ENCODE data around the gene SLC66A1. TPM values are rescaled to one million over a fixed set of nuclear protein-coding genes. Genes with fewer than 3 reads are reported as not detected.

SLC66A1 gene
- total and polyA plus RNA-seq, 3 experiments from 2014 or later: 5.7 to 10.4 (median 8.6) TPM

DNA sequence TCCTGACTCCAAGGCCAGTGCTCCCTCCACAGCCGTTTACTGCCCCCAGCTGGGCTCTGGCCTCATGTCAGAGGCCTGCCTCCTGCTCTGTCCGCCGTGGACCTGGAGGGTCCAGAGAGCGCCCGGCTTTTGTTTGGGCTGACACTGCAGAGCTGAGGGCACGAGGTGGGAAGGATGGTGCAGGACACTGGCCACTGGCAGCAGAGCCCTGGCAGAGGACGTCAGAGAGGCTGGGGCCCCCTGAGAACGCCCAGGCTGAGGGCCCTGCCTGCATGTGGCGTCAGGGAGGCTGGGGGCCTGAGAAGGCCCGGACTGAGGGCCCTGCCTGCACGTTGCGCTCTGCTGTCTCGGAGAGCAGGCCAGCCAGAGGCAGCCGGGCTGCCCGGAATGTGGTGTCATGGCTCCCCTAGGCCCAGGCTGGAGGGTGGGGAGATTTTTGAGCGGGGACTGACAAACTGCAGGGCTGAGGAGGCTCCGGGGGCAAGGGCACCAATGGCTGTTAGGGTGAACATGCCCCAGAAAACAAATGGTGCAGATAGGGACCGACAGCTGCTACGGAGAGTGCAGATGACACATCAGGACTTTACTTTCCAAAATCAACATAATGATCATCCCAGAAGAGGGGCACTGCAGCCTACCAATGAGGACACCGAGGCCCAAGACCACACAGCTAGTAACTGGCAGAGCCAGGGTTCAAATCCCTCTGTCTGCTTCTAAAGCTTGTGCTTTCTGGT, 31.7 kb downstream of the SLC66A1 start:
- Mint-ChIP-seq H3K36me3 (peaks cover 0 to 88% (median 8%) of the 10 kb centered on the region in 3 donors), H3K27ac (peak overlapping the region in 2 of 8 donors; percentile 14 to 61), H3K9me3 (no peaks in the 10 kb centered on the region), H3K27me3 (peaks cover 0 to 1% of the 10 kb centered on the region in 2 donors), H3K4me1 (peaks cover 2 to 19% (median 5%) of the 10 kb centered on the region in 3 donors), H3K4me3 (peak overlapping the region in 1 of 7 donors; percentile 28)
- Histone ChIP-seq H3K9me3 (ENCODE audit: low read length) (no peaks in the 10 kb centered on the region), H3K36me3 (ENCODE audit: insufficient read depth, low read length) (peaks cover 43% of the 10 kb centered on the region), H3K4me1 (ENCODE audit: insufficient read depth, low read length) (no peaks in the 10 kb centered on the region), H3K4me3 (ENCODE audit: low read length) (no peak overlapping the region), H3K27ac (ENCODE audit: low read depth, low read length) (no peak overlapping the region), H3K27me3 (ENCODE audit: insufficient read depth, low read length, poor library complexity, severe bottlenecking) (no peaks in the 10 kb centered on the region)
- POLR2A ChIA-PET: no interaction called here
- CTCF ChIA-PET: interaction anchor here (0.7 to 4.0 kb wide), 9 partner anchors 12 to 316 kb away, joined by 3 to 23 read pairs (median 4); partner anchors contain the start of genes AKR7A2 and SLC66A1
- DNase-seq: no peak

DNA sequence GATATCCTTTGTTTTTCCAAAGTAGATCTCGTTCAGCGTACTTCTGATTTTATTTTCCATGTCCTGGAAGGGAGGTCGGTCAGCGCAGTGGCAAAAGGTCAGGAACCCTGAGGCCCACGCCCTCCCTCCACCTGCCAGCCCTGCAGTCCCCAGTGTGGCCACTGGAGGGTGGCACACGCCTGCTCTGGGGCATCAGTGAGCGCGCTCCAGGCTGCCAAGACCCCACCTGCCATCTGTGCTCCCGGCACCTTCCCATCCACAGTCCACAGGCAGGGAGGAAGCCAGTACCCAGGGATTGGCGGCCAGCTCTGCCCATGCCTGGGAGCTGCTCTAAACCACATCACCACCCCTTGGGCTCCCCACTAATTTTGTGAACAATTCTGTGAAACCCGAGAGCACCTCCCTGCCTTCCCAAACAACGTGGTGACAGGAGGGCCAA, 32.3 kb downstream of the SLC66A1 start:
- Histone ChIP-seq H3K36me3 (ENCODE audit: insufficient read depth, low read length) (peaks cover 44% of the 10 kb centered on the region), H3K4me3 (ENCODE audit: low read length) (no peak overlapping the region), H3K27ac (ENCODE audit: low read depth, low read length) (no peak overlapping the region), H3K27me3 (ENCODE audit: insufficient read depth, low read length, poor library complexity, severe bottlenecking) (no peaks in the 10 kb centered on the region), H3K9me3 (ENCODE audit: low read length) (no peaks in the 10 kb centered on the region), H3K4me1 (ENCODE audit: insufficient read depth, low read length) (no peaks in the 10 kb centered on the region)
- peak overlapping the region in 3 of 8 donors; percentile 14 to 90 (median 61) for H3K27ac Mint-ChIP-seq
- CTCF ChIA-PET: interaction anchor here (0.6 to 4.0 kb wide), 11 partner anchors 12 to 315 kb away, joined by 3 to 23 read pairs (median 4); partner anchors contain the start of genes AKR7A2 and SLC66A1
- peaks cover 0 to 89% (median 8%) of the 10 kb centered on the region in 3 donors for H3K36me3 Mint-ChIP-seq
- DNase-seq: peak; percentile 11 to 57 (median 24)
- H3K9me3 Mint-ChIP-seq: no peaks in the 10 kb centered on the region
- H3K27me3 Mint-ChIP-seq: peaks cover 0 to 1% of the 10 kb centered on the region in 2 donors
- H3K4me3 Mint-ChIP-seq: peak overlapping the region in 2 of 7 donors; percentile 28 to 43
- peaks cover 2 to 19% (median 5%) of the 10 kb centered on the region in 3 donors for H3K4me1 Mint-ChIP-seq
- POLR2A ChIA-PET: no interaction called here

DNA sequence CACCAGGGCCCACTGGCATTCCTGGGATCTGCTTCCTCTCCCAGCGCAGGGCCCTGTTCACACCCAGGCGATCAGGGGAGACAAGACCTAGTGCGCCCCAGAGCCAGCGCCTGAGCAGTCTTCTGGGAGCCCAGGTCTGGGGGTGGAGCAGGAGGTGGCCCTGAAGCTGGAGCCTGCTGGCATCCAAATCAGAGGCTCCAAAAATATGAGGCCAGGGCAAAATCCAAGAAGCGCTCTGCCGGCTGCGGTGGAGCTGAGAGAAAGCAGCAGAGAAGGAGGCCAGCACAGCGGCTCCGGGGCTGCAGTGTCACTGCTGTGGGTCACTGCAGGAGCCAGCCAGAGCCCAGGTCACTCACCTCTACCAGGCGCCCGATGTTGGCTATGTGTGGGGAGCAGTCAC, 32.7 kb downstream of the SLC66A1 start:
- Histone ChIP-seq H3K36me3 (ENCODE audit: insufficient read depth, low read length) (peaks cover 44% of the 10 kb centered on the region), H3K27ac (ENCODE audit: low read depth, low read length) (no peak overlapping the region), H3K4me1 (ENCODE audit: insufficient read depth, low read length) (no peaks in the 10 kb centered on the region), H3K27me3 (ENCODE audit: insufficient read depth, low read length, poor library complexity, severe bottlenecking) (no peaks in the 10 kb centered on the region), H3K9me3 (ENCODE audit: low read length) (no peaks in the 10 kb centered on the region), H3K4me3 (ENCODE audit: low read length) (no peak overlapping the region)
- POLR2A ChIA-PET: no interaction called here
- no peak overlapping the region for H3K27ac Mint-ChIP-seq
- H3K27me3 Mint-ChIP-seq: peaks cover 0 to 1% of the 10 kb centered on the region in 2 donors
- H3K36me3 Mint-ChIP-seq: peaks cover 0 to 89% (median 8%) of the 10 kb centered on the region in 3 donors
- no peak for DNase-seq
- CTCF ChIA-PET: interaction anchor here (0.6 to 4.0 kb wide), 9 partner anchors 11 to 315 kb away, joined by 3 to 23 read pairs (median 4); no protein-coding TSS in a partner anchor
- H3K9me3 Mint-ChIP-seq: no peaks in the 10 kb centered on the region
- peaks cover 2 to 19% (median 5%) of the 10 kb centered on the region in 3 donors for H3K4me1 Mint-ChIP-seq
- H3K4me3 Mint-ChIP-seq: no peak overlapping the region

DNA sequence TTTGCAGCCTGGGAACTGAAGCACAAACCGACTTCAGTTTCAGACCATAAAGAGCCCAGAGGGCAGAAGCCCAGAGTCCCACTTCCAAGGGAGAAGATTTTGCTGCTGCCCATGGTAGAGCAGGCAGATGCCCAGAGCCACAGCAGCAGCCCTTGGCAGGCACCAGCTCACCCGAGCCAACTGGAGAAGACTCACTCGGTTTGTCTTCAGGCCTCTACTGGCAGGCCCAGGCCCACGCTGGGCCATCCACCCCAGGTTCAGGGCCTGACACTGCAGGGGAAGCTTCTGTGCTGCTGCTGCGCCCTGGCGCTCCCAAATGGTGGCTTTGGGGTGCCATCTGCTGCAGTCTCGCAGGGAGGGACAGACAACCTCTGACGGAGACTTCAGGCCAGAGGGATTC, 33.3 kb downstream of the SLC66A1 start:
- Histone ChIP-seq H3K9me3 (ENCODE audit: low read length) (no peaks in the 10 kb centered on the region), H3K4me1 (ENCODE audit: insufficient read depth, low read length) (no peaks in the 10 kb centered on the region), H3K36me3 (ENCODE audit: insufficient read depth, low read length) (peaks cover 45% of the 10 kb centered on the region), H3K27me3 (ENCODE audit: insufficient read depth, low read length, poor library complexity, severe bottlenecking) (no peaks in the 10 kb centered on the region), H3K4me3 (ENCODE audit: low read length) (no peak overlapping the region), H3K27ac (ENCODE audit: low read depth, low read length) (no peak overlapping the region)
- ChIA-PET POLR2A (no interaction called here), CTCF (interaction anchor here (0.9 to 2.2 kb wide), 4 partner anchors 141 to 307 kb away, joined by 3 to 11 read pairs (median 4); no protein-coding TSS in a partner anchor)
- Mint-ChIP-seq H3K9me3 (no peaks in the 10 kb centered on the region), H3K27me3 (peaks cover 0 to 1% of the 10 kb centered on the region in 2 donors), H3K4me1 (peaks cover 2 to 19% (median 5%) of the 10 kb centered on the region in 3 donors), H3K27ac (no peak overlapping the region), H3K36me3 (peaks cover 0 to 89% (median 7%) of the 10 kb centered on the region in 3 donors), H3K4me3 (no peak overlapping the region)
- DNase-seq: no peak

GRCh38 chr1:19346026-19346425, 33.9 kb downstream of the SLC66A1 start:
- ChIA-PET CTCF (interaction anchor here (1.0 to 1.8 kb wide), 3 partner anchors 140 to 308 kb away, joined by 3 to 6 read pairs (median 3); no protein-coding TSS in a partner anchor), POLR2A (interaction anchor here (0.6 kb wide), 1 partner anchor 251 kb away, joined by 6 read pairs; a partner anchor contains a TSS)
- H3K27me3 ChIP-seq (ENCODE audit: insufficient read depth, low read length, poor library complexity, severe bottlenecking): no peaks in the 10 kb centered on the region
- H3K36me3 ChIP-seq (ENCODE audit: insufficient read depth, low read length): peaks cover 39% of the 10 kb centered on the region
- Mint-ChIP-seq H3K9me3 (no peaks in the 10 kb centered on the region), H3K27me3 (peaks cover 0 to 1% of the 10 kb centered on the region in 2 donors), H3K4me3 (no peak overlapping the region), H3K27ac (peak overlapping the region in 2 of 8 donors; percentile 25 to 66), H3K36me3 (peaks cover 0 to 87% (median 4%) of the 10 kb centered on the region in 3 donors), H3K4me1 (peaks cover 2 to 19% (median 5%) of the 10 kb centered on the region in 3 donors)
- DNase-seq: no peak
- no peaks in the 10 kb centered on the region for H3K9me3 ChIP-seq (ENCODE audit: low read length)
- H3K27ac ChIP-seq (ENCODE audit: low read depth, low read length): no peak overlapping the region
- H3K4me1 ChIP-seq (ENCODE audit: insufficient read depth, low read length): no peaks in the 10 kb centered on the region
- H3K4me3 ChIP-seq (ENCODE audit: low read length): no peak overlapping the region

GRCh38 chr1:19347533-19348172, 35.5 kb downstream of the SLC66A1 start:
- H3K27me3 Mint-ChIP-seq: peaks cover 0 to 1% of the 10 kb centered on the region in 2 donors
- peaks cover under 1 to 7% (median 3%) of the 10 kb centered on the region in 3 donors for H3K4me1 Mint-ChIP-seq
- H3K4me1 ChIP-seq (ENCODE audit: insufficient read depth, low read length): no peaks in the 10 kb centered on the region
- ChIA-PET POLR2A (no interaction called here), CTCF (interaction anchor here (2.8 kb wide), 1 partner anchor 234 kb away, joined by 6 read pairs; no protein-coding TSS in a partner anchor)
- H3K27me3 ChIP-seq (ENCODE audit: insufficient read depth, low read length, poor library complexity, severe bottlenecking): no peaks in the 10 kb centered on the region
- no peaks in the 10 kb centered on the region for H3K9me3 Mint-ChIP-seq
- no peak overlapping the region for H3K27ac ChIP-seq (ENCODE audit: low read depth, low read length)
- peak overlapping the region in 2 of 8 donors; percentile 3 to 68 for H3K27ac Mint-ChIP-seq
- DNase-seq: no peak
- H3K36me3 Mint-ChIP-seq: peaks cover 0 to 87% (median 5%) of the 10 kb centered on the region in 3 donors
- no peaks in the 10 kb centered on the region for H3K9me3 ChIP-seq (ENCODE audit: low read length)
- H3K4me3 Mint-ChIP-seq: no peak overlapping the region
- no peak overlapping the region for H3K4me3 ChIP-seq (ENCODE audit: low read length)
- peaks cover 48% of the 10 kb centered on the region for H3K36me3 ChIP-seq (ENCODE audit: insufficient read depth, low read length)

- H3K27ac Mint-ChIP-seq: peak overlapping the region in 2 of 8 donors; percentile 11 to 61
Measured at GRCh38 chr1:19348441-19349198, 36.5 kb downstream of the SLC66A1 start.

More at GRCh38 chr1:19348441-19349198, 36.5 kb downstream of the SLC66A1 start:
- CTCF ChIA-PET: interaction anchor here (2.8 kb wide), 1 partner anchor 233 kb away, joined by 6 read pairs; no protein-coding TSS in a partner anchor
- no peaks in the 10 kb centered on the region for H3K9me3 ChIP-seq (ENCODE audit: low read length)
- no peaks in the 10 kb centered on the region for H3K27me3 ChIP-seq (ENCODE audit: insufficient read depth, low read length, poor library complexity, severe bottlenecking)
- Mint-ChIP-seq H3K9me3 (no peaks in the 10 kb centered on the region), H3K4me1 (peaks cover 0 to 5% (median 3%) of the 10 kb centered on the region in 3 donors), H3K27me3 (no peaks in the 10 kb centered on the region), H3K36me3 (peaks cover 0 to 88% (median 6%) of the 10 kb centered on the region in 3 donors), H3K4me3 (no peak overlapping the region)
- DNase-seq: no peak
- peaks cover 57% of the 10 kb centered on the region for H3K36me3 ChIP-seq (ENCODE audit: insufficient read depth, low read length)
- H3K27ac ChIP-seq (ENCODE audit: low read depth, low read length): no peak overlapping the region
- no peak overlapping the region for H3K4me3 ChIP-seq (ENCODE audit: low read length)
- POLR2A ChIA-PET: no interaction called here
- H3K4me1 ChIP-seq (ENCODE audit: insufficient read depth, low read length): no peaks in the 10 kb centered on the region

Measured in CD8-positive, alpha-beta memory T cell (primary cell).